ENCODE measurements around the gene EXOC4.

The EXOC4 gene

GRCh38 chr7:133646472-133647315 lies 393.8 kb downstream of the EXOC4 start:
- no peak overlapping the region for H3K4me3 Mint-ChIP-seq
- H3K9me3 Mint-ChIP-seq = no peaks in the 10 kb centered on the region
- ATAC-seq (replicated peaks) = no peak
- no peak overlapping the region for H3K27ac Mint-ChIP-seq
- H3K27me3 Mint-ChIP-seq = no peaks in the 10 kb centered on the region
- no peak for DNase-seq
- peaks cover 2% of the 10 kb centered on the region for H3K36me3 Mint-ChIP-seq (ENCODE audit: insufficient read depth)
- H3K4me1 Mint-ChIP-seq (ENCODE audit: low read depth in 2 of 2) = peaks cover 3 to 9% of the 10 kb centered on the region in 2 donors

GRCh38 chr7:133649593-133649992 lies 396.7 kb downstream of the EXOC4 start:
- Mint-ChIP-seq H3K27ac (no peak overlapping the region), H3K9me3 (no peaks in the 10 kb centered on the region), H3K4me3 (no peak overlapping the region), H3K36me3 (ENCODE audit: insufficient read depth) (peaks cover 2% of the 10 kb centered on the region), H3K4me1 (ENCODE audit: low read depth in 2 of 2) (peaks cover 3 to 9% of the 10 kb centered on the region in 2 donors), H3K27me3 (no peaks in the 10 kb centered on the region)
- ATAC-seq (replicated peaks) (no peak), DNase-seq (no peak)

GRCh38 chr7:133650069-133650468 lies 397.2 kb downstream of the EXOC4 start:
- Mint-ChIP-seq H3K4me1 (ENCODE audit: low read depth in 2 of 2) (peaks cover 3 to 9% of the 10 kb centered on the region in 2 donors), H3K9me3 (no peaks in the 10 kb centered on the region), H3K27me3 (no peaks in the 10 kb centered on the region), H3K36me3 (ENCODE audit: insufficient read depth) (peaks cover 2% of the 10 kb centered on the region), H3K27ac (no peak overlapping the region), H3K4me3 (no peak overlapping the region)
- DNase-seq = no peak
- no peak for ATAC-seq (replicated peaks)

- ATAC-seq (replicated peaks) = no peak
- Mint-ChIP-seq H3K27me3 (no peaks in the 10 kb centered on the region), H3K4me3 (no peak overlapping the region), H3K27ac (no peak overlapping the region), H3K36me3 (ENCODE audit: insufficient read depth) (peaks cover 2% of the 10 kb centered on the region), H3K9me3 (no peaks in the 10 kb centered on the region), H3K4me1 (ENCODE audit: low read depth in 2 of 2) (peaks cover 0 to 5% of the 10 kb centered on the region in 2 donors)
- DNase-seq = no peak
Measured at GRCh38 chr7:133650487-133651300, 397.8 kb downstream of the EXOC4 start.

GRCh38 chr7:133652547-133652946 lies 399.7 kb downstream of the EXOC4 start:
- no peaks in the 10 kb centered on the region for H3K9me3 Mint-ChIP-seq
- DNase-seq (no peak), ATAC-seq (replicated peaks) (no peak)
- no peak overlapping the region for H3K27ac Mint-ChIP-seq
- H3K36me3 Mint-ChIP-seq (ENCODE audit: insufficient read depth) = no peaks in the 10 kb centered on the region
- H3K4me3 Mint-ChIP-seq = no peak overlapping the region
- H3K27me3 Mint-ChIP-seq = no peaks in the 10 kb centered on the region
- H3K4me1 Mint-ChIP-seq (ENCODE audit: low read depth in 2 of 2) = peaks cover 0 to 9% of the 10 kb centered on the region in 2 donors

- H3K36me3 Mint-ChIP-seq (ENCODE audit: insufficient read depth) = no peaks in the 10 kb centered on the region
- DNase-seq (no peak), ATAC-seq (replicated peaks) (no peak)
- H3K9me3 Mint-ChIP-seq = no peaks in the 10 kb centered on the region
- no peak overlapping the region for H3K4me3 Mint-ChIP-seq
- H3K27ac Mint-ChIP-seq = no peak overlapping the region
- H3K27me3 Mint-ChIP-seq = no peaks in the 10 kb centered on the region
- H3K4me1 Mint-ChIP-seq (ENCODE audit: low read depth in 2 of 2) = peaks cover 3 to 4% of the 10 kb centered on the region in 2 donors
Measured at GRCh38 chr7:133654547-133654946, 401.7 kb downstream of the EXOC4 start.

GRCh38 chr7:133662276-133662675 lies 409.4 kb downstream of the EXOC4 start:
- no peaks in the 10 kb centered on the region for H3K27me3 Mint-ChIP-seq
- no peak for DNase-seq
- H3K4me3 Mint-ChIP-seq = no peak overlapping the region
- H3K4me1 Mint-ChIP-seq (ENCODE audit: low read depth in 2 of 2) = peaks cover 0 to 5% of the 10 kb centered on the region in 2 donors
- no peaks in the 10 kb centered on the region for H3K9me3 Mint-ChIP-seq
- H3K36me3 Mint-ChIP-seq (ENCODE audit: insufficient read depth) = no peaks in the 10 kb centered on the region
- ATAC-seq (replicated peaks) = no peak
- H3K27ac Mint-ChIP-seq = no peak overlapping the region

GRCh38 chr7:133662830-133663229 lies 410.0 kb downstream of the EXOC4 start:
- H3K36me3 Mint-ChIP-seq (ENCODE audit: insufficient read depth) = no peaks in the 10 kb centered on the region

GRCh38 chr7:133664528-133664927 lies 411.6 kb downstream of the EXOC4 start:
- Mint-ChIP-seq H3K4me1 (ENCODE audit: low read depth in 2 of 2) (peaks cover 3 to 8% of the 10 kb centered on the region in 2 donors), H3K4me3 (no peak overlapping the region), H3K27me3 (no peaks in the 10 kb centered on the region), H3K36me3 (ENCODE audit: insufficient read depth) (peaks cover 4% of the 10 kb centered on the region), H3K27ac (no peak overlapping the region), H3K9me3 (no peaks in the 10 kb centered on the region)
- no peak for DNase-seq
- ATAC-seq (replicated peaks) = no peak

More at GRCh38 chr7:133662830-133663229, 410.0 kb downstream of the EXOC4 start:
- DNase-seq (no peak), ATAC-seq (replicated peaks) (no peak)
- no peaks in the 10 kb centered on the region for H3K9me3 Mint-ChIP-seq
- no peak overlapping the region for H3K27ac Mint-ChIP-seq
- H3K4me1 Mint-ChIP-seq (ENCODE audit: low read depth in 2 of 2) = peaks cover 0 to 5% of the 10 kb centered on the region in 2 donors
- H3K4me3 Mint-ChIP-seq = no peak overlapping the region
- H3K27me3 Mint-ChIP-seq = no peaks in the 10 kb centered on the region

GRCh38 chr7:133668296-133669060 lies 415.6 kb downstream of the EXOC4 start:
- H3K27me3 Mint-ChIP-seq = no peaks in the 10 kb centered on the region
- peaks cover 4% of the 10 kb centered on the region for H3K36me3 Mint-ChIP-seq (ENCODE audit: insufficient read depth)
- no peak overlapping the region for H3K27ac Mint-ChIP-seq
- no peak for ATAC-seq (replicated peaks)
- peaks cover 3 to 6% of the 10 kb centered on the region in 2 donors for H3K4me1 Mint-ChIP-seq (ENCODE audit: low read depth in 2 of 2)
- no peak overlapping the region for H3K4me3 Mint-ChIP-seq
- DNase-seq = no peak
- H3K9me3 Mint-ChIP-seq = no peaks in the 10 kb centered on the region

GRCh38 chr7:133669061-133669455 lies 416.2 kb downstream of the EXOC4 start:
- no peak for DNase-seq
- no peak overlapping the region for H3K4me3 Mint-ChIP-seq
- no peaks in the 10 kb centered on the region for H3K9me3 Mint-ChIP-seq
- peak overlapping the region in 1 of 2 donors; percentile 42 for H3K27ac Mint-ChIP-seq
- H3K4me1 Mint-ChIP-seq (ENCODE audit: low read depth in 2 of 2) = peaks cover 3 to 6% of the 10 kb centered on the region in 2 donors
- H3K27me3 Mint-ChIP-seq = no peaks in the 10 kb centered on the region
- no peak for ATAC-seq (replicated peaks)
- H3K36me3 Mint-ChIP-seq (ENCODE audit: insufficient read depth) = peaks cover 4% of the 10 kb centered on the region

GRCh38 chr7:133670250-133670649 lies 417.4 kb downstream of the EXOC4 start:
- H3K27ac Mint-ChIP-seq = no peak overlapping the region
- H3K9me3 Mint-ChIP-seq = no peaks in the 10 kb centered on the region
- H3K27me3 Mint-ChIP-seq = no peaks in the 10 kb centered on the region
- no peak overlapping the region for H3K4me3 Mint-ChIP-seq
- peaks cover 3 to 6% of the 10 kb centered on the region in 2 donors for H3K4me1 Mint-ChIP-seq (ENCODE audit: low read depth in 2 of 2)
- DNase-seq = no peak
- peaks cover 4% of the 10 kb centered on the region for H3K36me3 Mint-ChIP-seq (ENCODE audit: insufficient read depth)
- no peak for ATAC-seq (replicated peaks)

GRCh38 chr7:133672866-133673265 lies 420.0 kb downstream of the EXOC4 start:
- H3K9me3 Mint-ChIP-seq = no peaks in the 10 kb centered on the region

More at GRCh38 chr7:133672866-133673265, 420.0 kb downstream of the EXOC4 start:
- Mint-ChIP-seq H3K27me3 (no peaks in the 10 kb centered on the region), H3K36me3 (ENCODE audit: insufficient read depth) (peaks cover 4% of the 10 kb centered on the region), H3K4me3 (no peak overlapping the region), H3K27ac (no peak overlapping the region), H3K4me1 (ENCODE audit: low read depth in 2 of 2) (peaks cover 3 to 6% of the 10 kb centered on the region in 2 donors)
- ATAC-seq (replicated peaks) (no peak), DNase-seq (no peak)
